Gastrocnemius medialis (tissue), 4 donors: ENCODE results near the gene PITX1.

ENCODE experiments used
- POLR2A ChIP-seq, 2 donors: fragments of 450-650 bp; IDR thresholded peaks; one replicate each; pipeline ENCODE4 v1.6.1; 2017; ENCODE audit warnings: antibody characterized with exemption in 2 of 2, mild to moderate bottlenecking in 2 of 2, moderate library complexity in 2 of 2
- TF ChIP-seq, protein P1 (sequence below), 5 experiments: fragments of 450-650 bp in 3 of 5; fragments of 200-600 bp in 2 of 5; sonication (generic) in 2 of 5; IDR thresholded peaks in 4 of 5; conservative IDR thresholded peaks in 1 of 5; 1 replicate in 4 of 5; 2 replicates in 1 of 5; pipeline ENCODE4 v1.5.1; 2016 to 2019; ENCODE audit warnings: antibody characterized with exemption in 5 of 5, mild to moderate bottlenecking in 3 of 5, moderate library complexity in 3 of 5

DNA sequence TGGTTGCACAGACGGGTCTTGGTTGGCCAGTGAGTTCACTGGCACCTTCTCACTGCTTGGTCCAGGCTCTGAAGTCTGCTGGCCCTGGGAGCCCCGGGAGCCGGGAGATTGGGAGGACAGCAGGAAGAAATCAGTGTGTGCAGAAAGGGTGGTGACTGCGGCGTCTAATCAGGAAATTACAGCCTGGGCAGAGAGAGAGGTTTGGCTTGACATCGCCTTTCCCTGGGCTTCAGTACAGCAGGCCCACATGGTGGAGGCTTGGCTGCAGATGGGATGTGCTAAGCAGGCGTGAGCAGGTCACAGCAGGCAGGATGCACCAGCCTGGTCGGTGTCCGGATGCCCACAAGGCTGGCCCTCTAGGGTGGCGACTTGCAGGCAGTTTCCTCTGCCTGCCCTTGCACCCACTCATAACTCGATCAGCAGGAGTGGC is 17.2 kb downstream of the PITX1 start:
- TF ChIP-seq POLR2A (IDR thresholded peaks at IDR 0.05), result no peak
- TF ChIP-seq, protein P1, sequence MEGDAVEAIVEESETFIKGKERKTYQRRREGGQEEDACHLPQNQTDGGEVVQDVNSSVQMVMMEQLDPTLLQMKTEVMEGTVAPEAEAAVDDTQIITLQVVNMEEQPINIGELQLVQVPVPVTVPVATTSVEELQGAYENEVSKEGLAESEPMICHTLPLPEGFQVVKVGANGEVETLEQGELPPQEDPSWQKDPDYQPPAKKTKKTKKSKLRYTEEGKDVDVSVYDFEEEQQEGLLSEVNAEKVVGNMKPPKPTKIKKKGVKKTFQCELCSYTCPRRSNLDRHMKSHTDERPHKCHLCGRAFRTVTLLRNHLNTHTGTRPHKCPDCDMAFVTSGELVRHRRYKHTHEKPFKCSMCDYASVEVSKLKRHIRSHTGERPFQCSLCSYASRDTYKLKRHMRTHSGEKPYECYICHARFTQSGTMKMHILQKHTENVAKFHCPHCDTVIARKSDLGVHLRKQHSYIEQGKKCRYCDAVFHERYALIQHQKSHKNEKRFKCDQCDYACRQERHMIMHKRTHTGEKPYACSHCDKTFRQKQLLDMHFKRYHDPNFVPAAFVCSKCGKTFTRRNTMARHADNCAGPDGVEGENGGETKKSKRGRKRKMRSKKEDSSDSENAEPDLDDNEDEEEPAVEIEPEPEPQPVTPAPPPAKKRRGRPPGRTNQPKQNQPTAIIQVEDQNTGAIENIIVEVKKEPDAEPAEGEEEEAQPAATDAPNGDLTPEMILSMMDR (IDR thresholded peaks at IDR 0.05 in 4 of 5, conservative IDR thresholded peaks at IDR 0.05 in 1 of 5), result no peak
